IMR-90 (cell line): ENCODE data around the gene ATP2B2. TPM values are rescaled to one million over a fixed set of nuclear protein-coding genes. Genes with fewer than 3 reads are reported as not detected.

Experiments used
- ATAC-seq: fragments of 200-7000 bp; cut with Tn5 transposase; 2 replicates; pipeline ENCODE4 v1.9.1; 2020; ENCODE audit warnings: low read depth, mild to moderate bottlenecking, moderate library complexity
- BruUV-seq: library from RNA; stranded (reverse); fragments of 400-500 nt; replicated peaks from 2 replicates; lab custom pipeline; 2021; lab: Mats Ljungman, UMichigan
- CTCF ChIA-PET: fragments of 300-600 bp; formaldehyde crosslinking; extraction: SDS; loops from one replicate; lab custom pipeline; 2021; ENCODE audit warnings: antibody characterized with exemption; lab: Yijun Ruan, JAX
- POLR2A ChIA-PET: fragments of 300-600 bp; sonication (Branson Sonifier 250); formaldehyde crosslinking; loops from one replicate; lab custom pipeline; 2022; ENCODE audit warnings: antibody characterized with exemption; ENCODE audit not compliant: unreplicated experiment; lab: Charles Lee
- DNase-seq: peaks from one replicate; pipeline ENCODE4 v3.0.0; 2013
- H2AFZ ChIP-seq: replicated peaks from 2 replicates; pipeline ENCODE3; 2013; ENCODE audit warnings: low read length, mild to moderate bottlenecking; ENCODE audit not compliant: poor library complexity
- H2AK5ac ChIP-seq: 2 replicates; pipeline ENCODE4 v1.6.1; 2013; ENCODE audit warnings: low read depth, low read length, inconsistent platforms
- H2AK9ac ChIP-seq: replicated peaks from 2 replicates; pipeline ENCODE3; 2013; ENCODE audit warnings: mild to moderate bottlenecking, low read depth, low read length, moderate library complexity; ENCODE audit not compliant: poor library complexity
- H2BK120ac ChIP-seq: 2 replicates; pipeline ENCODE4 v1.6.1; 2013; ENCODE audit warnings: low read depth, low read length, inconsistent platforms
- H2BK15ac ChIP-seq: 3 replicates; pipeline ENCODE4 v1.6.1; 2013; ENCODE audit warnings: low read depth, low read length, inconsistent platforms
- H2BK20ac ChIP-seq: 2 replicates; pipeline ENCODE4 v1.6.1; 2013; ENCODE audit warnings: low read depth, mild to moderate bottlenecking, inconsistent platforms, low read length, moderate library complexity
- H2BK5ac ChIP-seq: 2 replicates; pipeline ENCODE4 v1.6.1; 2013; ENCODE audit warnings: mild to moderate bottlenecking, low read depth, low read length, inconsistent platforms; ENCODE audit not compliant: poor library complexity, severe bottlenecking
- H3K14ac ChIP-seq: replicated peaks from 2 replicates; pipeline ENCODE4 v1.6.1; 2013; ENCODE audit warnings: low read depth, low read length, inconsistent platforms
- H3K18ac ChIP-seq: 2 replicates; pipeline ENCODE4 v1.6.1; 2013; ENCODE audit warnings: low read depth, low read length, control low read depth
- H3K23ac ChIP-seq: 2 replicates; pipeline ENCODE4 v1.6.1; 2013; ENCODE audit warnings: low read depth, low read length, inconsistent platforms
- H3K27ac ChIP-seq: 2 replicates; pipeline ENCODE4 v1.5.1; 2013; ENCODE audit warnings: mild to moderate bottlenecking, control low read depth, low read length; ENCODE audit not compliant: insufficient read depth
- H3K27me3 ChIP-seq: 2 replicates; pipeline ENCODE4 v1.6.1; 2013; ENCODE audit warnings: low read length; ENCODE audit not compliant: control insufficient read depth, insufficient read depth
- H3K36me3 ChIP-seq: 2 replicates; pipeline ENCODE4 v1.6.1; 2013; ENCODE audit warnings: low read length, mixed read lengths; ENCODE audit not compliant: control insufficient read depth, insufficient read depth
- H3K4ac ChIP-seq: 2 replicates; pipeline ENCODE4 v1.6.1; 2013; ENCODE audit warnings: low read depth, low read length, inconsistent platforms
- H3K4me1 ChIP-seq: 2 replicates; pipeline ENCODE4 v1.6.1; 2013; ENCODE audit warnings: low read length, mixed read lengths; ENCODE audit not compliant: control insufficient read depth, insufficient read depth
- H3K4me2 ChIP-seq: 2 replicates; pipeline ENCODE4 v1.6.1; 2013; ENCODE audit warnings: low read depth, mild to moderate bottlenecking, control low read depth, low read length, moderate library complexity
- H3K4me3 ChIP-seq: 2 replicates; pipeline ENCODE4 v1.5.1; 2013; ENCODE audit warnings: low read depth, mild to moderate bottlenecking, control low read depth, low read length, moderate library complexity; ENCODE audit not compliant: insufficient read depth
- H3K56ac ChIP-seq: 2 replicates; pipeline ENCODE4 v1.6.1; 2013; ENCODE audit warnings: low read length, inconsistent platforms; ENCODE audit not compliant: insufficient read depth; ENCODE audit errors: extremely low read depth
- H3K79me1 ChIP-seq, 2 experiments: 2 replicates each; pipeline ENCODE4 v1.6.1; 2013; ENCODE audit warnings: low read length in 2 of 2, inconsistent platforms in 1 of 2, low read depth in 1 of 2
- H3K9ac ChIP-seq: 2 replicates; pipeline ENCODE4 v1.6.1; 2013; ENCODE audit warnings: low read depth, low read length, control low read depth
- H3K9me1 ChIP-seq: 2 replicates; pipeline ENCODE4 v1.6.1; 2013; ENCODE audit warnings: low read length, inconsistent platforms; ENCODE audit not compliant: insufficient read depth
- H3K9me3 ChIP-seq: 2 replicates; pipeline ENCODE4 v1.6.1; 2013; ENCODE audit warnings: low read length; ENCODE audit not compliant: control insufficient read depth, insufficient read depth
- H4K20me1 ChIP-seq: 2 replicates; pipeline ENCODE4 v1.6.1; 2013; ENCODE audit warnings: low read length, inconsistent platforms; ENCODE audit not compliant: insufficient read depth
- H4K5ac ChIP-seq: 2 replicates; pipeline ENCODE4 v1.6.1; 2013; ENCODE audit warnings: mild to moderate bottlenecking, low read depth, low read length, control low read depth
- H4K8ac ChIP-seq, 2 experiments: 2 replicates each; pipeline ENCODE4 v1.6.1; 2013; ENCODE audit warnings: low read depth in 2 of 2, low read length in 2 of 2, control low read depth in 1 of 2, inconsistent platforms in 1 of 2
- H4K91ac ChIP-seq: 2 replicates; pipeline ENCODE4 v1.6.1; 2013; ENCODE audit warnings: low read depth, low read length, inconsistent platforms; ENCODE audit not compliant: insufficient read depth
- BHLHE40 ChIP-seq: fragments of 150-350 bp; IDR thresholded peaks from 2 replicates; pipeline ENCODE4 v1.6.1; 2016; ENCODE audit warnings: mild to moderate bottlenecking, low read depth, low read length
- CEBPB ChIP-seq: IDR thresholded peaks from 2 replicates; pipeline ENCODE4 v1.6.1; 2012; ENCODE audit warnings: low read depth, low read length, improper control_type of control experiment
- CHD1 ChIP-seq: IDR thresholded peaks from 2 replicates; pipeline ENCODE4 v1.6.1; 2012; ENCODE audit warnings: low read depth, low read length, improper control_type of control experiment
- ELK1 ChIP-seq: fragments of 150-350 bp; IDR thresholded peaks from 2 replicates; pipeline ENCODE4 v1.6.1; 2016; ENCODE audit warnings: low read depth, mild to moderate bottlenecking, low read length, moderate library complexity, borderline replicate concordance
- FOS ChIP-seq: fragments of 150-350 bp; IDR thresholded peaks from 2 replicates; pipeline ENCODE4 v1.6.1; 2016; ENCODE audit warnings: low read depth, low read length
- MAFK ChIP-seq: IDR thresholded peaks from 2 replicates; pipeline ENCODE4 v1.6.1; 2012; ENCODE audit warnings: low read depth, low read length, improper control_type of control experiment
- MAZ ChIP-seq: IDR thresholded peaks from 2 replicates; pipeline ENCODE4 v1.6.1; 2012; ENCODE audit warnings: low read depth, mild to moderate bottlenecking, low read length, improper control_type of control experiment, moderate library complexity, borderline replicate concordance
- MXI1 ChIP-seq: IDR thresholded peaks from 2 replicates; pipeline ENCODE4 v1.6.1; 2012; ENCODE audit warnings: low read depth, mild to moderate bottlenecking, low read length, moderate library complexity, borderline replicate concordance
- POLR2A ChIP-seq: IDR thresholded peaks from 2 replicates; pipeline ENCODE4 v1.6.1; 2012; ENCODE audit warnings: mild to moderate bottlenecking, low read depth, low read length
- RCOR1 ChIP-seq: IDR thresholded peaks from 2 replicates; pipeline ENCODE4 v1.6.1; 2012; ENCODE audit warnings: mild to moderate bottlenecking, low read length, improper control_type of control experiment; ENCODE audit not compliant: insufficient replicate concordance
- SMC3 ChIP-seq: fragments of 150-350 bp; IDR thresholded peaks from 2 replicates; pipeline ENCODE4 v1.6.1; 2016; ENCODE audit warnings: low read depth, mild to moderate bottlenecking, antibody characterized with exemption, low read length, moderate library complexity
- WGBS, 2 experiments: methylation state at CpG; one replicate each; pipeline versions ENCODE4 v1.1.5 to v1.1.7; 2013; ENCODE audit warnings: missing lambda C conversion rate in 2 of 2; ENCODE audit not compliant: insufficient read length in 1 of 2; ENCODE audit errors: extremely low coverage in 2 of 2; 5-methylcytosine and 5-hydroxymethylcytosine counted together
- dilution Hi-C: fragments of 300-500 bp; cut with HindIII; formaldehyde crosslinking; loops from one replicate; pipeline ENCODE4 v1.14.3; 2018; ENCODE audit warnings: low sequenced_read_pairs; ENCODE audit not compliant: unreplicated experiment
- in situ Hi-C: fragments of 300-500 bp; cut with MboI; formaldehyde crosslinking; loops from 3 replicates; pipeline ENCODE4 v1.14.3; 2019; ENCODE audit warnings: low sequenced_read_pairs, inconsistent platforms, mixed read lengths
- intact Hi-C: fragments of 100-400 bp; cut with micrococcal nuclease; formaldehyde crosslinking; loops from 2 replicates; pipeline ENCODE4 v1.10.0; 2022
- polyA plus RNA-seq, 3 experiments: library from polyadenylated mRNA; depleted of rRNA; stranded (reverse); fragments of >200 nt; gene quantifications; 2 replicates each; pipeline ENCODE4 v1.2.3, GENCODE V29; 2012; ENCODE audit warnings: low replicate concordance in 1 of 3
- total RNA-seq: library from RNA; depleted of rRNA; stranded (reverse); fragments of >200 nt; gene quantifications from 2 replicates; pipeline ENCODE4 v1.2.3, GENCODE V29; 2012
- TF ChIP-seq, protein P1 (sequence below): fragments of 150-350 bp; IDR thresholded peaks from 2 replicates; pipeline ENCODE4 v1.6.1; 2017; ENCODE audit warnings: mild to moderate bottlenecking, antibody characterized with exemption, low read length, low read depth
- TF ChIP-seq, protein P2 (sequence below): conservative IDR thresholded peaks from 2 replicates; pipeline ENCODE4 v1.5.1; 2012; ENCODE audit warnings: mild to moderate bottlenecking, low read depth, low read length, improper control_type of control experiment

The ATP2B2 gene
- total and polyA plus RNA-seq, 2 of the 4 experiments (the other 2 are of a cell fraction) = under 0.01 to 0.02 TPM

DNA sequence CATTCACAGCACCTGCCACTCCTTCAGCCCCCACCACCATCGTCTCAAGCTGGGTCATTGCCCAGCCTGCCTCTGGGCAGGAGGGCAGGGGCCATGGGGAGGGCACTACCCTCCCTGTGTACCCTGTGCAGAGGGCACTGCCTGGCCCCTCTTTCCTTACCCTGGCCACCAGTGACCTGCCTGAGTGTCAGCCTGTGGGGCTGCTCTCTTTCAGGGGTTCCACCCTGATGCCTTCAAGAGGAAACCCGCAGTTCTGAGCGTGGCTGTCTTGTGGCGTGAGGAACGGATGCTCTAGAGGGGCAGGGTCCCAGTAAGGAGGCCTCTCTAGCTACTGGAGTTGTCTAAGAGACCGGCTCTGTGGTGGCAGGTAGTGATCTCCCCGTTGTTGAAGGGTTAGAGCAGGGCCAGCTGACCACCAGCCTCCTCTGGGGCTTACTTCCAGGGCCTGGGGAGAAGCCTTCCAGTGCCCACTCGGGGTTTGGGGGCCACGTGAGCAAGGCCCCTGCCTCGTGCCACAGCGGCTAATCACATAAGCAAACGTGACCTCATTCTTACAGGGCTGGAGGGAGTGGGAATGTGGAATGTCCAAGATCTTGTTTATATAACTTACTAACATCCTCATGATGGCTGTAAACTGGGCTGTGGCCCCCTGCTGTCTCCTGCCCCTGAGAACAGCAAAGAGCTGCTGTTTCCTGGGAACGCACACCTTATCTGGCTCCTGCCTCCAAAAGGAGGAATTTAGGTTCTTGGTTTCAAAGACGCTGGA lies 153.1 kb downstream of the ATP2B2 start:
- Histone ChIP-seq H4K91ac (peak overlapping the region; percentile 97), H3K9me3 (no peaks in the 10 kb centered on the region), H3K27me3 (no peaks in the 10 kb centered on the region), H2AFZ (peak overlapping the region; percentile 88), H3K9ac (0 out of 2 replicates have a peak overlapping the region, but pooled peaks have one; percentile 5), H3K14ac (peak overlapping the region; percentile 67), H3K27ac (peak overlapping the region; percentile 62), H3K9me1 (peaks cover 37% of the 10 kb centered on the region), H3K18ac (peak overlapping the region; percentile 68), H3K4ac (peak overlapping the region; percentile 96), H4K5ac (peak overlapping the region; percentile 14), H3K36me3 (no peaks in the 10 kb centered on the region), H3K56ac (peak overlapping the region; percentile 63), H3K4me1 (peaks cover 34% of the 10 kb centered on the region), H3K4me2 (peak overlapping the region; percentile 31), H2BK120ac (peak overlapping the region; percentile 99), H3K4me3 (no peak overlapping the region), H2AK9ac (peak overlapping the region; percentile 89), H4K8ac (peak overlapping the region; percentile 71 to 90), H3K23ac (peak overlapping the region; percentile 86; the same call in 1 of the 2 replicates), H2BK20ac (peak overlapping the region; percentile 96), H2BK15ac (peak overlapping the region; percentile 76), H3K79me1 (no peaks in the 10 kb centered on the region), H2BK5ac (peak overlapping the region; percentile 71), H4K20me1 (no peaks in the 10 kb centered on the region), H2AK5ac (peak overlapping the region; percentile 96)
- POLR2A ChIA-PET = no interaction called here
- dilution Hi-C loops = no loop called here
- no TSS peak for BruUV-seq
- DNase-seq (peak; percentile 98), ATAC-seq (peak; percentile 85)
- in situ Hi-C loops = no loop called here
- CTCF ChIA-PET = interaction anchor here (1.0 to 1.2 kb wide), 2 partner anchors 8 to 31 kb away, joined by 3 read pairs; partner anchors contain the start of gene SEC13
- WGBS, 2 experiments = 83% methylated on average over 5 of the region's 14 CpGs; no CpG with 5 or more reads in 1 of the 2 experiments
- intact Hi-C loops = loop anchor here (2.0 kb wide), 1 partner anchor 86 kb away; no protein-coding TSS in a partner anchor
- TF ChIP-seq, protein P1, sequence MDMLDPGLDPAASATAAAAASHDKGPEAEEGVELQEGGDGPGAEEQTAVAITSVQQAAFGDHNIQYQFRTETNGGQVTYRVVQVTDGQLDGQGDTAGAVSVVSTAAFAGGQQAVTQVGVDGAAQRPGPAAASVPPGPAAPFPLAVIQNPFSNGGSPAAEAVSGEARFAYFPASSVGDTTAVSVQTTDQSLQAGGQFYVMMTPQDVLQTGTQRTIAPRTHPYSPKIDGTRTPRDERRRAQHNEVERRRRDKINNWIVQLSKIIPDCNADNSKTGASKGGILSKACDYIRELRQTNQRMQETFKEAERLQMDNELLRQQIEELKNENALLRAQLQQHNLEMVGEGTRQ = peak; percentile 93
- peak; percentile 73; the same call in 1 of the 2 replicates for TF ChIP-seq MAZ
- TF ChIP-seq POLR2A = 0 out of 2 replicates have a peak, but pooled peaks have one; percentile 16
- TF ChIP-seq MXI1 = no peak
- TF ChIP-seq, protein P2, sequence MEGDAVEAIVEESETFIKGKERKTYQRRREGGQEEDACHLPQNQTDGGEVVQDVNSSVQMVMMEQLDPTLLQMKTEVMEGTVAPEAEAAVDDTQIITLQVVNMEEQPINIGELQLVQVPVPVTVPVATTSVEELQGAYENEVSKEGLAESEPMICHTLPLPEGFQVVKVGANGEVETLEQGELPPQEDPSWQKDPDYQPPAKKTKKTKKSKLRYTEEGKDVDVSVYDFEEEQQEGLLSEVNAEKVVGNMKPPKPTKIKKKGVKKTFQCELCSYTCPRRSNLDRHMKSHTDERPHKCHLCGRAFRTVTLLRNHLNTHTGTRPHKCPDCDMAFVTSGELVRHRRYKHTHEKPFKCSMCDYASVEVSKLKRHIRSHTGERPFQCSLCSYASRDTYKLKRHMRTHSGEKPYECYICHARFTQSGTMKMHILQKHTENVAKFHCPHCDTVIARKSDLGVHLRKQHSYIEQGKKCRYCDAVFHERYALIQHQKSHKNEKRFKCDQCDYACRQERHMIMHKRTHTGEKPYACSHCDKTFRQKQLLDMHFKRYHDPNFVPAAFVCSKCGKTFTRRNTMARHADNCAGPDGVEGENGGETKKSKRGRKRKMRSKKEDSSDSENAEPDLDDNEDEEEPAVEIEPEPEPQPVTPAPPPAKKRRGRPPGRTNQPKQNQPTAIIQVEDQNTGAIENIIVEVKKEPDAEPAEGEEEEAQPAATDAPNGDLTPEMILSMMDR = peak; percentile 30; the same call in 1 of the 2 replicates
- no peak for TF ChIP-seq CHD1
- TF ChIP-seq SMC3 = peak; percentile 40
- peak; percentile 99 for TF ChIP-seq BHLHE40
- TF ChIP-seq FOS = peak; percentile 74
- TF ChIP-seq CEBPB = 0 out of 2 replicates have a peak, but pooled peaks have one; percentile 1
- no peak for TF ChIP-seq ELK1
- TF ChIP-seq MAFK = no peak
- peak; percentile 73 for TF ChIP-seq RCOR1
